NCI-H1105 (cell line): ENCODE results near the gene MAPRE3.
"Not testable (repeated sequence)": the region's sequence is repeated elsewhere in the genome, so short reads cannot be mapped to it uniquely, and the experiment has no call there.

ENCODE experiments used
- DNase-seq: peaks from one replicate; lab custom pipeline; 2025; lab: John Stamatoyannopoulos, UW

MAPRE3 gene

DNA sequence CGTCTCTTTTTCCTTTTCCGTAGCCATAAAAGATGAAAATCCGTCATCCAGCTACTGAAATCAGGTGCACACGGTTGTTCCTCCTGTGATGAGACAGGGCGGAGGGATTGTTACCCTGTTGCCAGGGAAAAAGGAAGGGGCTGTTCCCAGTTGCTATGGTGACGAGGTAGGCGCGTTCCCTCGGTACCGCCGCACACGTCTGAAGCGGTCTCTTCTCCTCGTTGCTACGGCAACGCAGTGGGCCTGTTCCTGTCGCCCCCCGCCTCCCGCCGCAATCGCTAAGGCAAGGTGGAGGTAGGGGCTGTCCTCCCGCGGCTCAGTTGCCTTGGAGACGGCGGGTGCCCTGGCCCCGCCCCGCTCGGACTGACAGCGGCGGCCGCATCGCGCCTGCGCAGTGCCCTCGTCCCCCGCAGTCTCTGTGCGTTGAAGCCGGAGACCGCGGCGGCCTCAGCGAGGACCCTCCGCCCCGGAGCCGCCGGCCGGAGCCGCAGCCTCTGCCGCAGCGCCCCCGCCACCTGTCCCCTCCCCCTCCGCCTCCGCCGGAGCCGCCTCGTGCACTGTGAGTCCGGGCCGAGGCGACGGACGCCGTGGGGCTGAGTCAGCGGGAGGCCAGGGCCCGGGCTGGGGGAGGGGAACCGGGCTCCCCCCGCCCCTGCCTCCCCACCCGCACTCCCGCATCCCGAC, at the start of gene MAPRE3:
Gene MAPRE3 (plus strand): TSS at position 394 of the 684 bp plus-strand sequence. CDS start 51,582 bp downstream, outside the sequence.
- peak; percentile 95 for DNase-seq

GRCh38 chr2:26921323-26921722, 49.1 kb upstream of the MAPRE3 start:
- no peak for DNase-seq

DNA sequence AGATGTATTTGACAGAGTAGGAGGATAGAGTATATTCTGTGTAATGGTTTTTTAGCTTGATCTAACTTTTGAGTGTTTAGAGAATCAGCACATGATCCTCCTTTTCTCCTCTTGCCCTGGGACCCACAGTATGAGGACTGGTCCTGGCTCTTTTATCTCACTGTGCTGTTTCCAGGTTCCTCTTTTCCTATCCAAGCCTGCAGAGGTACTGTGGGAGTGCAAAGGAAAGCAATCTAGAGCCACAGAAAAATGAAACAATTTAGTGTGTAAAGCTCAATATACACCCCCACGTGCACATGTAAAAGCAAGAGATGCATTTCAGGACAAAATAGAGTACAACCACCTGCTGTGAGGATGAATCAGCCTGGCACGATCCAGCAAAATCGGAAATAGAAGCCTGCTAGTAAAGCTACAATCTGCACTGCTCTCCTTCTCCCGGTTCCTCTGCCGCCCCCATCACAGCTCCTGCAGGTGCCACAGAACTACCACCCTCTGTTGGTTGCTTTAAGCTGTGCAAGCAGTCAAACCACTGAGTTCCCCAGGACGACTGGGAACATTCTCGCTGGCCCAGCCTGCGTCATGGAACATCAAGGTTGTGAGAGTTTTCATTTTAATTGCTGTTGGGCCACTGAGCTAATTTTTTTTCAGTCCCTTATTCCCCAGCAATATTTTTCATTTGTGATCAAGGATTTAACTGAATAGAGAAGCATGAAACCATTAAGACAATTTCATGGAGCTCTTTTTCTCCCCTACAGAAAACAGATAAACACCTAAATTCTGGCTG, 47.8 kb upstream of the MAPRE3 start:
- DNase-seq: peak; percentile 22

DNA sequence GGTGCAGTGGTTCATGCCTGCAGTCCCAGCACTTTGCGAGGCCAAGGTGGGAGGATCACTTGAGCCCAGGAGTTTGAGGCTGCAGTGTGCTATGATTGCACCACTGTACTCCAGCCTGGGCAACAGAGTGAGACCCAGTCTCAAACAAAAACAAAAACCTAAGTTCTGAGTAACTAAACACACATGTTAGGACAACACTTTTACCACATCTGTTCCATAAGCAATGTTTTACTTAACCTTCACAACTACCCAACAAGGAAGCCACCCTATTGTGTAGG, 47.3 kb upstream of the MAPRE3 start:
- DNase-seq: not testable (repeated sequence)

GRCh38 chr2:26924731-26925099, 45.7 kb upstream of the MAPRE3 start:
- DNase-seq: no peak

DNA sequence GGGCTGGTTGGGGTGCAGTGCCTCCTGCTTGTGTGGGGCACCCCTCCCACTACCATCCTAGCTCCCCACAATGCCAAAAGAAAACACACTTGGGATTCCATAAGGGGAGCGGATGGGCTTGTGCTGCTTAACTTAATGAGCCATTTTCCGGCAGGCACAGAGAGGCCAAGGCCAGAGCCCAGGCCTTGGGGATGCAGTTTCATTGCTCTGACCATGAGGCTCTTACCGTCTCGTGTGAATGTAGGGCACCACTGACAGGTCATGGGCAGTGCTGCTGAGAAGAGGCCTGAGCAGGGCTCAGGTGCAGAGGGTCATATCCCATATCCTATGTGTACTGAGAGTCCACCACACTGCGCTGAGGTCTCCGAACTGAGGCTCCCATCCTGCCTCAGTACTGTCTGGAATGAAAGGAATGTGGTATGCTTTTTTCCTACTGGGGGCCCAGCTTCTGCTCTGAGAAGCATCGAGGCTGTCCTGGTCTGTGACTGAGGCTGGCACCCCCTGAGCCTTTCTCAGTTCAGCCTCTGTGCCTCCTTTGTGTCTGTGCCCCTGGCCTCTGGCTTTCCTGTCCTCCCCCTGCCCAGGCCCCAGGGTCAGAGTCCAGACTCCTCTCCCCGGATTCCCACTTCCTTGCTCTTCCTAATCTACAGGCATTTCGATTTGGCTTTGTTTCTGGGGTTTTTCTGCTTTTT, 45.2 kb upstream of the MAPRE3 start:
- DNase-seq: no peak

- DNase-seq: no peak
Measured at GRCh38 chr2:26927221-26927620, 43.2 kb upstream of the MAPRE3 start.

DNA sequence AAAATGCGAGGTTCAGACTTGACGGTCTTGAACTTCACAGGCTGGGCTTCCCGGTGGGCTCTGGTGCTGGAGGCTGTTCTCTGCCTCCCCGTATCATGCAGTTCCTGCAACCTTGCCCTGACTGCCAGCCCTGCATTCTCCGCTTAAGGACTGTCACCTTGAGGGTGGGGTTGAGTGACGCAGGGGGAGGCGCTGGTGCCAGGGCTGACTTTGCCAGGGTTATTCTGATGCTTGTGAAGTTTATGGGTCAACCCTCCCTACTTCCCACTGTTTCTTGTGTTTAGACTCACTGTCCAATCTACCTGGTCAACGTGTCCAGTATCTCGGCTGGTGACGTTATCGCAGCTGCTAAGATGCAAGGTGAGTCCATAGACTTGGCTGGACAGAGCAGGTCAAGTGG, 37.5 kb upstream of the MAPRE3 start:
- DNase-seq: no peak

DNA sequence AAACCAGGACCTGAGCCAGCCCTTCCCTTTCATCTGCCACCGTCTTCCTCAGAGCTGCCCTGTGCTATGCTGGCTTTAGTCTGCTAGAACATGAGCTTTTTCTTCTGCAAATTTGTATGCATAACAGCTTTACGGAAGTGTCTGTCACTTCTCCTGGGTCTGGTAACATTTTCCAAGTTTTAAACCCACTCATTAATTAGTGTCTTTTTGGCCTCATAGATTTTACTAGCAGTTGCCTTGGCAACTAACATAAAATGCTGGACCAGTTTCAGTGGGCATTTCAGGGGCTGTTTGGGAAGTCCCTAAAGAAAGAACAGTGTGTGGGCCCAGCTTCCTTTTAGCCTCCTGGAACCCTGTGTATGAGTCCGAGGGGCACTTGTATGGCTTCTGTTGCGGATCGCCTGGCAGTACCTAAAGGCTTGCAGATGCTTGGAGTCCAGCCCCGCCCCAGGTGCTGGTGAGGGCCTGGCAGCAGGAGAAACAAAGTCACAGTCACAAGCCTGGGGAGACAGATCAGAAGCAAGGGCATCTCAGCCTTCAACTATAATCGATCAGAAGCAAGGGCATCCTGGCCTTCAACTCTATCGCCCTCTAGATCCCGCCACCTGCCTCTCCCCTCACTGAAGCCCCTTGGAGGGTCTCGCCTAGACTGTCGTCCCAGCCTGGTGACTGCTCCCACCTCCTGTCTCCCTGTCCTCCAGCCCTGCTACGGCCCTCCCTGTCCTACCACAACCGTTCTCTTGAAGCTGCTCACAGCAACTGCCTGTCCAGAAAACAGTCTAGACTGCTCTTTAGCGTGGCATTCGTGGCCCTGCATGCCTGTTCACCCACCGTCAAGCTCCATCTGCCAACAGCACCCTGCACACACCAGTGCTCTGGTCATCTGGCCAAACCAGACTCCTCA, 36.8 kb upstream of the MAPRE3 start:
- no peak for DNase-seq

DNA sequence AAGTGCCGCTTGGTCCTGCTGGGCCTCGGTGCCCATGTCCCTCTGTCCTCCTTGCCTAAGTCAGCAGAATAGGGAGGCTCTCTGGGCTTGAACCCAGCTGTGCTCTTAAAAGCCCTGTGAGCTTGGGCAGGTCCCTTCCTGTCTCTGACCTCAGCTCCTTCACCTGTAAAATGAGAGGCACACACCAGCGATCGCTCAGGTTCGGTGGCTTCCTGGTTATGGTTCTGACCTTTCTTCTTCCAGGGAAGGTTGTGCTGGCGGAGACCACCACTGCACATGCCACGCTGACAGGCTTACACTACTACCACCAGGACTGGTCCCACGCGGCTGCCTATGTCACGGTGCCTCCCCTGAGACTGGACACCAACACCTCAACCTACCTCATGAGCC, 36.1 kb upstream of the MAPRE3 start:
- DNase-seq: no peak

DNA sequence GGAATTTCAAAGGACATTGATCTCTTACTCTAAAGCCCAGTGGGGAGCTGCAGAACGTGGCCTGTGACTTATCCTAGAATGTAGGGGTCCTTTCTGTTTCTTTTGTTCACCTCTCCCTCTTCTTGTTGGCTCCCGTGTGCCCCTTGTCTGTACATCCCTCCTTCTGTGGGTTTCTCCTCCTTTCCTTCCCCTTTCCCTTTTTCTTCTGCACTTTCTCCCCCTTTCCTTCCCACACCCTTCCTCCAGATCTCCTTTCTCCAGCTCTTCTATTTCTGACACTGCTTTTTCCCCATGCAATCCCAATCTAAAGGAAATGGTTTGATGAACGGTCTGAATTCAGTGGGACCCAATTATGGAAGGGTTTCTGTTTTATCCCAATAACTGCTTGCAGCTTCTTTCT, 35.5 kb upstream of the MAPRE3 start:
- no peak for DNase-seq

DNA sequence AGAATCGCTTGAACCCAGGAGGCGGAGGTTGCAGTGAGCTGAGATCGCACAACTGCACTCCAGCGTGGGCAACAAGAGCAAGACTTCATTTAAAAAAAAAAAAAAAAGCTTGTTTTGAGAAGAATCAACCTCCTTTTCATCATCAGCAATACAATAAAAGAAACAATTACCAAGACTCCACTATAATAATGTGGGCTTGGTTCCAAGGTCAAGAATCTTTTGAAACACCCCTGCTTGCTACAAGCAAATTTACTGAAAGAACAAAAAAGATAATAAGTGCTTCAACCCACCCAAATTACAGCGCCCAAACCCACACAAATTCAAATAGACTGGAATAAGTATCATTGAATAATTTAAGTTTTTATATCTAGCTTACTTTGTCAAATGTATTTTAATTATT, 33.6 kb upstream of the MAPRE3 start:
- no peak for DNase-seq

DNA sequence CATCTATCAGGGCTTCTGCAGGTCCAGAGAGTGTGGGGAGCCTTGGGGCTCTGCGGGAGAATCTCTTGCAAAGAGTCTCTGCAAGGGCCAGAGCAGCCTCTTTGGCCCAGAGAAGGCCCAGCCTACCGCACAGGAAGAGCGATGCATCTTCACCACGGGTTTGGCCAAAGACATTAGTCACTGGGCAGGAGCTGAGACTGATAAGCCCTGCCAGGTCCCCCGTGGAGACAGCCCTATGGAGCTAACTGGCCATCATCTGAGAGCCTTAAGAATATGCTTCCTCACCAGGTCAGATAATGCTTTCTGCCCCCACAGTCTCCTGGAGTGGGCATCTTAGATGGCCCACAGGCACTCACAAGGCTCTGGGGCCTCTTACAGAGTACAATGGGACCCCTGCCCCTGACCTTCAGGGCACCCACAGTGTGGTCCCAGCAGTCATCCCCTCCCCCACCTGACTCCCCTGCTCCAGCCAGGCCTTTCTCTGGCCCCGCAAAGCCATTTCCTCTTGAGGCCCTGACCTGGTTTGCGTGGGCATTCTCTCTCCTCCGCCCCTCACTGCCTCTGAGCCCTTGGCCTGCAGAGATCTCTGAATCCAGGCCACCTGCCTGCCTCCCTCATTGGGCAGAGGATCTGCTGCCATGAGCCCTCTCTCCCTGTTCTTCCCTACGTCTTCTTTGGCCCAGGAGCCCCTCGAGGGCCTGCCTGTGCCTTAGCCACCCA, 31.9 kb upstream of the MAPRE3 start:
- no peak for DNase-seq

DNA sequence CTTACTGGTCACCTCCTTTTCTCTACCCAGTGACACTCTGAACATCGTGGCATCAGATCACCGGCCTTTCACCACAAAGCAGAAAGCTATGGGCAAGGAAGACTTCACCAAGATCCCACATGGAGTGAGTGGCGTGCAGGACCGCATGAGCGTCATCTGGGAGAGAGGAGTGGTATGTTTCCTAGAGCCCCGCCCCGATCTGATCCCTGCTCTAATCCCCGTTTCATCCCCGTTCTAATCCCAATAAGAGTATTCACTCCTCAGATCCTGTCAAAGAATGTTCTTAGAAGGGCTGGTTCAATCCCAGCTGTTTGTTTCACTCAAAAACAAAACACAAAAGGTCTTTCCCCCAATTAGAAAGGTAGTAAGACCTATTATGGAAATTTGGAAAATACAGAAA, 30.4 kb upstream of the MAPRE3 start:
- DNase-seq: no peak

DNA sequence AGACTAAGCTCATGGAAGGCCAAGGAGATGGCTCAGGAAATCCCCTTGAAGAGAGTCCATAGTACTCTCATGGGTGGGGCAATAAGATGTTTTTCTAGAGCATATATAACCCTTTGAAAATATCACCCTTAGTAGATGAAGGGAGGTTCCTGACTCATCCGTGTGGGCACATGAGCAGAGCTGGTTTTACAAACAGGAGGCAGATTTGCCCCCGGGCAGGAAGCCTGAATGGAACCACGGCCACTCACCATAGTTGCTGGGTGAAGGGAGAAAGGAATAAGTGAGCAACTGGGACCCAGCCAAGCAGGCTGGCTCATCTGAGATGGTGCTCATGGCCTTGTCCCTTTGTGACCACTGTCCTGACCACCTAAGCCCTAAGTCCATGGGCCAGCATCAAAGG, 29.0 kb upstream of the MAPRE3 start:
- no peak for DNase-seq

- no peak for DNase-seq
Measured at GRCh38 chr2:26942543-26943295, 27.7 kb upstream of the MAPRE3 start.

- DNase-seq: no peak
Measured at GRCh38 chr2:26945991-26946750, 24.3 kb upstream of the MAPRE3 start.

DNA sequence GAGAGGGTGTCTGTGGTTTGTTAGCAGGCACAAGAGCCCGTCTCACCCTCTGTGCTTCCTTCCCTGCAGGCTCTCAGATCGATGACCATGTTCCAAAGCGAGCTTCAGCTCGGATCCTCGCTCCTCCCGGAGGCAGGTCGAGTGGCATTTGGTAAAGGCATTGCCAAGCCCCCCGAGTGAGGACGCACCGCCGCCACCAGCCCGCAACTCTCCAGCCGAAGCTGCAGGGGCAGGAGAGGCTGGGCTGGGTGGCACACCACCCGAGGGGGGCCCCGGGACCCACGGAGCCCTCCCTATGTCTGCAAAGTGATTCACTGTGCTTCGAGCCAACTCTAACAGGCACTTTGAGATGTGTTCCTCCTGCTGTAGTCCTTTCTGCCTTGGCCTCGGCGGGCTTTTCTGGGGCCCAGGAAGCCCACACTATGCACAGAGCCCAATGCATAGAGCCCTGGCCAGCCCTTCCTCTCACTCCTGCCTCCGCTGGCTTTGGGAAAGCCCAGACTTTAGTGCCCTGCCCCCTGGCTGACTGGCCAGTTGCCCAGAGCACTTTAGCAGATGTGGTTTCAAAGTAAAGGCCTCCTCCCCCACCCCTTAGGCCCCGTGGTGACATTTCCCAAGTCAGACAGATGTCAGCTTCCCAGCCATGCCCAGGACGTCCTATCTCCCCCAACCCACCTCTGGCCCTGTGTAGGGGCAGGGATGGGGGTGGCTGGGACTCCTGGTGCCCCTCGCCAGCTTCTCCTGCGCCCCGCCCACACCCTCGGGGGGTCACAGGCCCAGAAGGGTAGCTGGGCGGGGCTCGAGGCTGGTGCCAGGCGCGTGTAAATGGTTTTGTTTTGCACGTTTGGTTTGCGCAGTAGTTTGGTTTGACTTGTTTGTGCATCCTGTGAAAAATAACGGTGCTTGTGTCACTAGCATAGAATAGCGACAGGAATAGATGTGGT, 23.3 kb upstream of the MAPRE3 start:
- no peak for DNase-seq

DNA sequence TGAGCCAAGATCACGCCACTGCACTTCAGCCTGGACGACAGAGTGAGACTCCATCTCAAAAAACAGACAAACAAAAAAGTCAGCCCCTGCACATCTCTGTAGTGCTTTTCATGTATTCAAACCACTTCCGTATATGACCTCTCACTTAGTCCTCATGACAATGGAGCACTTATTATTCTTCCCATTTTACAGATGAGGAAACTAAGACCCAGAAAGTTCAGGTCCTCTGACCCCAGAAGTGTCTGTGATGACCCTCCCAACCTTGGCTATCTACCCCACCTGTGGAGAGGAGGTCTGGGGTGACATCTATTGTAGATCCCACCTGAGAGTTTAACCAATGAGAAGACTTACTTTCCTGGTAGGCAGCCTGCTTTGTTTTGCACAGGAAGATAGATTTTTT, 21.6 kb upstream of the MAPRE3 start:
- no peak for DNase-seq
